T-helper 22 cell (primary cell): ENCODE data around the gene SDK1.

Experiments
- DNase-seq: peaks from one replicate; pipeline ENCODE4 v3.0.0-alpha.2; 2020; ENCODE audit warnings: low read depth

The SDK1 gene

DNA sequence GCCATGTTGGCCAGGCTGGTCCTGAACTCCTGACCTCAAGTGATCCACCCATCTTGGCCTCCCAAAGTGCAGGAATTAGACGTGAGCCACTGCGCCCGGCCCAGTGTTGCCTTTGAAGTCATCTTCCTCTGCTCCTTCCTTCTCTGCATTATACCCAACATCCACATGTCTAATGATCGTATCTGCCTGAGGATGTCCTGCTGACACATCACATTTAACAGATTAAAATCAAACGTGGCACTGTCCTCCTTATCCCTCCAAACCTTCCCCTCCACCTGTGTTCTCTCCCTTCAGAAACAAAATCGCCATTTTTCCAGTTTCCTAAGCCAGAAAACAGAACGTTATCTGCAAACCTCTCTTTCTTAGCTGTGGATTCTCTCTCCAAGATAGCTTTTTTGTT lies 8.4 kb upstream of the SDK1 start:
- DNase-seq: no peak

DNA sequence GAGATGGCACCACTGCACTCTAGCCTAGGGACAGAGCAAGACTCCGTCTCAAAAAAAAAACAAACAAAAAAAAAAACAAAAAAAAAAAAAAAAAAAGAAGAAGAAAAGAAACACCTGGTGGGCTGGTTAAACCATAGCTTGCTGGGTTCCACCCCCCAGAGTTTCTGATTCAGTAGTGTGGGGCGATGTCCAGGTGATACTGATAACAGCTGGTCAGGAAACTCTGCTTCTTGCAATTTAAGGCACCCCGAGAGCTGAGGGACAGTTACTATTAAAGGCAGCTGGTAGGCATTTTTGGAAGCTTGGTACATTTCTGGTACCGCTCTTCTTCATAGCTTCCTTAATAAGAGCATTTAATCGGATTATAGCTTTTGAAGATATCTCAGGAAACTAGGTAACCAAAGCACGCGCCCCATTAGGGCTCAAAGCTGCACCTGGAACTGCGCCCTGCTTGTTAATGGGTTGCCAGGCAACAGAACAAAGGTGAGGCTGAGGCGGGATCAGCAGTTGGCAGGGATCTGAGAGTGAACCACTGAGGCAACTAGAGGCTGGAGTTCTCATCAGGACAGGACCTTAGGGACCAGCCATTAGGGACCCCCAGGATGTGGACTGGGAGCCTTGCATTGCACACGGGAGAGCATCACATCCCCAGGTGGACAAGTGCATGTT lies 6.5 kb upstream of the SDK1 start:
- DNase-seq: no peak

DNA sequence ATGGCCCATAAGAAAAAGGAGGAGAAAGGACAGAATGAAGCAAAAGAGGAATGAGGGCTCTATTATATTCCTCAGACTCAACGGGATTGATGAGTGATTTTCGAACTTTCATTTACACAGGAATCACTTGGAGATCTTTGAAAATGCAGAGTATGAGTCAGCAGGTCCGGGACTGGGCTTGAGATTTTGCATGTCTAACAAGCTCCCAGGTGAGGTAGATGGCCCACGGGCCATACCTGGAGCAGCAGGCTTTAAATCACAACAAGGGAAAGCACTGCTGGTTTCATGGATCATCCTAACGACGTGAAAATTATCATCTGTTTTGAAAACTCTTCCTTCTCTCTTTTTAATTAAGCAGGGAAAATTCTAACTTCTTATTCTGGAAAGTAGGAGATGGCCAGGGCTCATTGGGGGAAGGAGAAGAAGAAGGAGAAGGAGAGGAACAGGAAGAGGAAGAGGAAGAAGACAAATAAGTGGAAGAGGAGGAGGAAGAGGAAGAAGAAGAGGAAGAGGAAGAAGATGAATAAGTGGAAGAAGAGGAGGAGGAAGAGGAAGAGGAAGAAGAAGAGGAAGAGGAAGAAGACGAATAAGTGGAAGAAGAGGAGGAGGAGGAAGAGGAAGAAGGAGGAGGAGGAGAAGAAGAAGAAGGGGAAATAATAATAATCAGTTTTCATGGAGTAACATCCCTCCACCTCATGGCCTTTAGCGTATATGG lies 3.8 kb upstream of the SDK1 start:
- no peak for DNase-seq

DNA sequence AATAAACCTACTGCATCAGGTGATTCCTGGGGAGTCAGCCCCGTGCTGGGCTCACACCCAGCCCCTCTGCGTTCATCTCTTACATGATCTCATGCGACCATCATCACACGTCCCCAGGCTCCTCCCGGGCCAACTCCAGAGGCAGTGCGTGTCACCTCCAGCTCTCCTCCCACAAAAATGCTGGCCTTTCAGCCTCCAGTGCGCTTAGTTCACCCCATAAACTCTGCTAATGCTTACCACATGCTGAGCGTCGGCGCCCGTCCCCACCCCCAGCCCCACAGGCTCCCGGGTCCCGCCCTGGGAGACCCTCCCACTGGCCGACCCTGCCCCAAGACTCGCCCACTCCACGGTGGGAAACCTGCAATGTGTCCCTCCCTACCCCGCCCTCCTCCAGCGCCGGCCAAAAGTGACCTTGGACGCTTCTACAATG lies 816 bp upstream of the SDK1 start:
- no peak for DNase-seq

DNA sequence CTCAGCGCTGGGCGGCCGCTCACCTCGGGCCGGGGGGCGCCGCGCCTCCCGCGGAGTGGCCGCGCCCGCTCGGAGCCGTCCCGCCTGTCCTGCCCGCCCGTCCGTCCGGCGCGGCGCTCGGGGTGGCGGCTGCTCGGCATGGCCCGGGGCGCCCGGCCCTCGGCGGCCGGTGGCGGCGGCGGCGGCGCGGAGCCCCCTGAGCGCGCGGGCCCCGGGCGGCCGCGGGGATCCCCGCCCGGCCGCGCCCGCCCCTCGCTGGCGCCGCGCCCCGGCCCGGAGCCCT lies 338 bp downstream of the SDK1 start:
- no peak for DNase-seq

DNA sequence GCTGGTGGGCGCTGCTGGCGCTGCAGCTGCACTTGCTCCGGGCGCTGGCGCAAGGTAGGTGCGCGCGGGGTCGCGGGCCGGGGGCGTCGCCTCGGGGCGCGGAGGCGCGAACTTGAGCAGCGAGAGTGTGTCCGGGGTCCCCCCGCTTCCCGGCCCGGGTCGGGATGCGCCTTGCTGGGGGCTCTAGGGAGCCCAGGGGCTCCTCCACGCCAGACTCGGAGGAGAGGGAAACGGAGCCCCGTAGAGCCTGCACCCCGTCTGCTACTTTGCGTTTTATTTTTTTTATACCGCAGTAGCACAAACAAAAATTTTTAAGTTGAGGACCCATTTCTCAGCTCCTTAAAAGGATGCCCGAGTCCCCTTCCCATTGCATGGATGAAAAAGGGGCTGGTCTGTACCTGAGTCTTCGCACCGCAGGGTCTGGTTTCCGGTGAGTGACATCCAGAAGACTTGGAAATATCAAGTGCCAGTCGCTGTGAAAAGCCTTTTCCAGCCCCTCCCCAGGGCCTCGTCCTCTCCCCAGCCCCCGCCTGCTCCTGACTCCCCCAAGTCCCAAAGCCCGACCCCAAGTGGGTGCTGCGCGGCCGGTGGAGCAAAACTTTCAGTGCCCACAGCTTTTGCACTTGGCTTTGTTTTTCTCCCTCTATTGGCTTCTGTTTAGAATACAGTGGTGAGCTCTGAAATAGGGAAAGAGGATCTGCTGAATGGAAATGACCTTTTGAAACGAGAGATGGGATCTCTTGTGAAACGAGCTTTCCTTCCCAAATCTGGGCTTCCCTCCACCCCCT lies 973 bp downstream of the SDK1 start:
- DNase-seq: no peak

DNA sequence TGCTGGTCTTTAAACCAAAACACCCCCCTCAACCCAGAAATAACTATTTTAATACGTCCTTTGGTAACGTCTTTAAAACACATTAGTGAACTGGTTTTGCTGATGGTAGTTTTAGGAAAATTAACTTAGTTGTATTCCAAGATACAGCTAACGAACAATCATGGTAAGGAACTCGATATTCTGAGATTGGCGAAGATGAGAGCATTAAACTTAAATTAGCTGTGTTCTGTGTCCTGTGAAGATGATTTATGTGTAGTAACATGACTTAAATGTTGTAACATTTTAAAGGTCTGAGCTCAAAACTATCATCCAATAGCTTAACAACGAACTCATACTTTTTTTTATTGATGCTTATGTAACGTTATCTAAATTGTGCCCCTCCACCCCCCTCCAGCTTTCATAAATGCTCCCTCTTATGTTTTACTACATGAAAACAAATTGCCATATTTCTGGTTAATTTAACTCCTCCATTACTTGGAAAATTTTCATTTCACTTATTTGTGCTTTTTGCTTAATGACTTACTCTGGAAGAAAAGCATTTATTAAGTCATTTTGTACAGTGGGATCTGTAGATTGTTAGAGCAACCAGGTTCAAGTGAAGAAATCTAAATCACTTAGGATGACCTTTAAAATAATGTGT lies 1.7 kb downstream of the SDK1 start:
- DNase-seq: no peak

DNA sequence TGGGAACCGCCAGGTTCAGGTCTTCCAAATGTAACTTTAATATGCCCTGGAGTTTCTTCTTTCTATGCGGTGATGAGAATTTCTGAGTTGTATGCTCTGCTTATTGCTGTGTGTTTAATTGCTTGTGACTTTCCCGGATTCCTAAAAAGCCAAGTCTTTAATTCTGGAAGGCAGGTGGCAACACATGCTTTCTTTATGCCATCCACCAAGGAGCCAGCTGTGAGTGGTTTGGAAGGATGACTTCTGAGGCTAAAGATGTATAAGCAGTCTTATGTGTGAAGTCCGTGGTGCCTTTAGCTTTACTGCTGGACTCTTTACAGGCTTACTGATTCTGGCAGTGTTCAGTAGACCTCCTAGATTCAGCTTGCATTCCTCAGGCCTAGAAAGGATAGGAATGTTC lies 3.1 kb downstream of the SDK1 start:
- no peak for DNase-seq

DNA sequence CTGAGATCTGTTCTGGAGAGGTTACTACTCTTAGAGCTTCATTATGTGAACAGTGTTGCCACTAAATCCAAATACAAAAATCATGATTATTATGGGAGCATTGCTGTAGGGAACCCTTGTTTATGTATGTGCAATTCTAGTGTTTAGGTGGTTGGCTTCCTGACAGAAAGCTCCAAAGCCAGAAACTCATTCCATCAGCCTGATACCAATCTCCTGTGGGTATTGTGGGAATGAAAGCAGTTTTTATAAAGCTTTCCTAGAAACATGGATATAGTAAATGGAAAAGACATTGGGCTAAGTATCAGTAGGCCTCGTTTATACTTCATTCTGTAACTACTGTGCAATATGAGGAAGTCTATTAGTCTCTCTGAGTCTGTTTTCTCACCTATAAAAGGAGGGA lies 6.4 kb downstream of the SDK1 start:
- DNase-seq: no peak

DNA sequence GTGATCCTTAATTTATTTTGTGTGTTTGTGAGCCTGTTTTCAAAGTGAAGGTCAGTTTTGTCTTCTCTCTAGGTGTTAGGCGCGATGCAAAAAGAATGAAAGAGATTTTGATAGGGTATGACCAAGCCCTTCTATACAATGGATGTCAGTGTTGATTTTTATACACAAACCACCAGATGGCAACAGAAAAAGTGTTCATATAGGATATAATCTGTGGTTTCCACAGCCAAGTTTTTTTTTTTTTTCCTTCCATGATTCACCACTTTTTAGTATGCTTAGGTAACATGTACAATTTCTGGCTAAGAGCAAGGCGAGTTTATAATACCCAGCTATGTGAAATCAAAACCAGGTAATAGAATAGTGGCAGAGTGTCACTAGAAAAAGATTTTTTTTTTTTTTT lies 8.1 kb downstream of the SDK1 start:
- DNase-seq: no peak

DNA sequence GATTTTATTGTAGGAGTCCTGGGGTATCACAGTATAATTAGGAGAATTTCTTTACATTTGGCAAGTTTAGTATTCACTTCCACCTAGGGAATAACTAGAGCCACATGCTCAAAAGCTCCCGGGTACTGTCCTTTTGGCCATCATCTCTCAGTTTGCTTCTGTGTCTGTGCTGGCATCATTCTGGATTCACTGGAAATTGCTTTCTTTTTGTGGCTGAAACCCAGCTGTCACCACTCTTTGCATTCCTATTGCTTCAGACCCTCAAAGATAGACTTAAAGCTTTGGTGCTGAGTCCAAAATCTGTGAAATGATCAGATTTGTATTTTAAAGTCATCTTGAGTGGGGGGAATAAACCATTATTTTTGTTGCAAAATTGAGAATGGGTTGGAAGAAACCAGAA lies 8.9 kb downstream of the SDK1 start:
- no peak for DNase-seq

DNA sequence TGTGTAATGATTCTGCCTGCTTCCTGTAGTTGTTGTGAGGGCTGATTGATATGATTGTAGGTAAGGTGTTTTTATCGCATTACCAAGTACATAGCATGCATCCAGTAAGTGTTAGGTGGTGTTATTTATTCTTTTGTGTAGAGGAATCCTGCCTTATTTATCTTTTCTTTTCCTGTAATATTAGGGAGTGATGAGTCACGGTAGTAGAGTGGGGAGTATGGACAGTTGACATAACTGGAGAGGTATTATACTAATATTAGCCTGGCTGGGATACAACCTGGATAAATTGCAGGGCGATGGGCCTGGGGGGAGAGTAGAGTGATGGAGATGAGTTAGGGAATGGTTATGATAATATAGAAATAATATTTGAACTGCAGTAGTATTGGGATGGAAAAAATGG lies 9.8 kb downstream of the SDK1 start:
- no peak for DNase-seq

DNA sequence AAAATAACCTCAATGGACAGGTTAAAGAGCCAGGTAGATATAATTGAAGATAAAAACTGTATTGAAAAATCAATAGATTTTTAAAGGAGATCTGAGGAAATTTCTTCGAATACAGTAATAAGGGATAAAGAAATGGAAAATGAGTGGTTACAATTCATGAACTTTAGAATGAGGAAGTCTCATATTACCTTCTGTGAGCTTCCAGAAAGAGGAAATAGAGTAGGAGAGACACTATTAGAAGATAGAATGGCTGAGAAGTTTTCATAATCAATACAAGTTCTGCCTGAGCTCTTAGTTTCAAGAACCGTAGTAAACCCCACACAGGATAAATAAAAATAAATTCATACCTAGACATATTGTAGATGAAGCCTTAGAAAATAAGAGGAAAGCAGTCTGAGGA lies 11.5 kb downstream of the SDK1 start:
- no peak for DNase-seq

DNA sequence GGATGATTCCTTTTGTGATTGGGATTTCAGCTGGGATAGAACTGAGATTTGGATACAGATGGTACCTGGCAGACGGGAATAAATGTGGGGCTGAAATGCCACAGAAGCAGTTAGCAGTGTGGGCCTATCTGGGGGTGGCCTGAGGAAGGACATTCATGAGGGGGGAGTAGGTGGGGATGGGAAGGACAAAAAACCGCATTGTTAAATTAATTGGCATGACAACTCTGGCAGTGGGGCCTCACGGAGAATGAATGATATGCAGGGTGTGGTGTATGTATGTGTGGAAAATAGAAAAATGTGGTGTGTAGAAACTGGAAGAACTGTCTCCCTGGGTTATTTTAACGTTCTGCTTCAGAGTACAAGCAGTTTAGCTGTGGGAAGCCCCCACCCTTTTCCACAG lies 17.8 kb downstream of the SDK1 start:
- no peak for DNase-seq

DNA sequence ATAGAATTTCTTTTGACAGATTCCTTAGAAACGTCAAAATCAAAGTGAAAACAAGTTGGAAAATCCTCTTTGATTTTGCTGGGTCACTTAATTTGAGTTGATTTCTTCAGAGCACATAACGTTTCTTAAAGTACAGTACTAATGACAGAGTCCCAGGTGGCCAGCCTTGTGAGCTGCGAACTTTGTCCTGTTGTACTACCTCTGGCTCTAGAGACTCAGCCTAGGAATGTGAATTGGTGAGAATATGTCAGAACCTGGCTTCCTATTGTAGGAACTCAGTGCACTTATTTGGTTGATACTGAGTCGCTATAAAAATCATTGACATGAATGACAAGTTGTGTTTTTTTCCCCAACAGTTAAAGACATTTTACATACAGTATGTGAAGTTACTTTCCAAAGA lies 20.2 kb downstream of the SDK1 start:
- DNase-seq: no peak

DNA sequence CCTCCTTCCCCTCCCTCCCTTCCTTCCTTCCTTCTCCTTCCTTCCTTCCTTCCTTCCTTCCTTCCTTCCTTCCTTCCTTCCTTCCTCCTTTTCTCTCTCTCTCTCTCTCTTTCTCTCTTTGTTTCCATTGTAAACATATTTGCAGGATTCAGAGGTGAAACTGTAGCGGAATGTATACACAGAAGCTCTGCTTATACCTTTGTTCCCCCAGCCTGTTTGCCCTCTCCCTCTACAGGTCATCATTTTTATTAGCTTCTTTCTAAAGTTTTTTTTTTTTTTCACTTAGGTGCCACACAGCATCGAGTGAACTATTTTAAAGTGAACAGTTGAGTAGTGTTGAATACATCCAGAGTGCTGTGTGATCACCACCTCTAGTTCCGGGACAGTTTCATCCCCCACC lies 20.7 kb downstream of the SDK1 start:
- DNase-seq: no peak

DNA sequence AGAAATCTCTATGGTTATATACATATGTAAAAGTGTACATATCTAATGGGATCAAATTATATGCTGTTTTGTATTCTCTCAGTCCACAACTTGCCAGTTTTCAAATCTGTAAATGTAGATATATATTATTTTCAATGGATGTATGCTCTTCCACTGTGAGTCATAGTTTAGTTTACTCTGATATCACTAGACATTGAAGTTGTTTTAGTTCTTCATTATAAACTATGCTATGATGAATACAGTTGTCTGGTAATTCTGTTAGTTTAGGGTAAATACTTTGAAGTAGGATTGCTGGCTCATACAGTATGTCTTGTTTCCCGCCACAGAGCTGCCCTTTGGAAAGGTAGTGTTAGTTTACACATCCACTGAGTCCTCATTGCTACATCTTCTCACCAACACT lies 25.2 kb downstream of the SDK1 start:
- no peak for DNase-seq

DNA sequence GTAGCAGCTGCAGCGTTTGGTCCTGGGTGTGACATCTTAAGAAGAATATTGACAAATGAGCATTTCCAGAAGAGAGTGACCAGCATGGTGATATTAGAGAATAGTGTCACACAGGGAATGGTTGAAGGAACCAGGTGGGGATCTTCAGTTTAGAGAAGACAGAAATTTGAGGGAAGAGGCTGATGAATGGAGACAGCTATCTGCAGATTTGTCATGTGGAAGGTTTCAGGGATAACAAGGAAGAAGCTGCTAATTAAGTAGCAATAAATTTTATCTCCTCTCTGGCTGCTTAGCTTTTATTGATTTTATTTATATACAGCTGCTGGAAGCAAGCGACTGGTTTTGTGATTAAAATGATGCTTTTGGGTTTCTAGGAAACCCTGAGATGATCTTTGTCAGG lies 26.0 kb downstream of the SDK1 start:
- no peak for DNase-seq

DNA sequence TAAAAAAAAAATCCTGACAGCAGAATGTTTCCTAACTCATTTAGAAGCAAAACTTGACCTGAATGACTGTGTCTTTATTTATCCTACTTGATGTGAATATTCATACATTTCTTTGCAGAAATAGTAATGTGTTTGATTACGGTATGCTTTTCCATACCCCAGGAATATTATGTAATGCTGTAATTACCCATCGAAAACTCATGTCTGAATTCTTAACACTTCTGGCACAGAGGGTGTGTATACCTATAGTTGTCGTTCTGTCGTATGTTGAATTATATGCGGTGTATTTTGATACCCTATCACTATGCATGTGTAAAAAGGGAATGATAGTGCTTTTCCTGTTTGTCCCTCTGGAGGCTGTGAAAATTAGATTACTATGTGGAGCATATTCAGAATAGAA lies 26.6 kb downstream of the SDK1 start:
- no peak for DNase-seq

DNA sequence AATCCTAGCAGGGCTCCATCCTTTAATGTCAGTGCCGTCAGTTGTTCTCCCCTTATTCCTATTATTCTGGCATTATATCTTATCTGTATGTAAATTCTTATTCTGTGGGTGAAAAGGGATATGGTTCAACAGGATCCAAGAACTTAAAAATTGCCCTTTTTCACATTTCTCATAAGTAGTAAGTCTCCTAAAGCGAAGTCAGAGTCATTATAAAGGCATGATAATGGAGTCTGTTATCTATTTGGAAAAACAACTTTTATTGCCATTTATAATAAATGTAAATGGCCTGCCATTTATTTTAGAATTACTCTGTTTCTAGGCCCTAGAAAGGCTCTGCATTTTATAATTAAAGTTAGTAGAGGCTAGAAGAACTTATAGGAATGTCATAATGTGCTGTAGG lies 31.3 kb downstream of the SDK1 start:
- DNase-seq: no peak

DNA sequence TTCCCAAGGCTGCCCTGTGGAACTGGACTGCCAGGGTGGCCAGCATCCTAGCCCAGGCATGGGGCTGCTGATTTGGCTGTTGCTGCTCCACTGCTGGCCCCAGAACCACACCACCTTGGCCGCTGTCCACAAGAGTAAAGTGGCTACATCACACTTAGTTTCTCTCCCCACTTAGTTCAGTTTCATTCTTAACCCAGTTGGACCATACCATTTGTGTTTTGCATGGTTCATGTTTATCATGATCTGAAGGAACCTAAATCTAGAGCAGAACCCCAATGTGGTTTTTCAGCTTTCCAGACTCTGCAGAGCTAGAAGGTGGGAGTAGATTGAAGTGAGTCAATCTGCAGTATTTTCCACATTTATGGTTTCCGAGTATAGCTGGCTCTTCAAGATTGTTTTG lies 32.8 kb downstream of the SDK1 start:
- no peak for DNase-seq

DNA sequence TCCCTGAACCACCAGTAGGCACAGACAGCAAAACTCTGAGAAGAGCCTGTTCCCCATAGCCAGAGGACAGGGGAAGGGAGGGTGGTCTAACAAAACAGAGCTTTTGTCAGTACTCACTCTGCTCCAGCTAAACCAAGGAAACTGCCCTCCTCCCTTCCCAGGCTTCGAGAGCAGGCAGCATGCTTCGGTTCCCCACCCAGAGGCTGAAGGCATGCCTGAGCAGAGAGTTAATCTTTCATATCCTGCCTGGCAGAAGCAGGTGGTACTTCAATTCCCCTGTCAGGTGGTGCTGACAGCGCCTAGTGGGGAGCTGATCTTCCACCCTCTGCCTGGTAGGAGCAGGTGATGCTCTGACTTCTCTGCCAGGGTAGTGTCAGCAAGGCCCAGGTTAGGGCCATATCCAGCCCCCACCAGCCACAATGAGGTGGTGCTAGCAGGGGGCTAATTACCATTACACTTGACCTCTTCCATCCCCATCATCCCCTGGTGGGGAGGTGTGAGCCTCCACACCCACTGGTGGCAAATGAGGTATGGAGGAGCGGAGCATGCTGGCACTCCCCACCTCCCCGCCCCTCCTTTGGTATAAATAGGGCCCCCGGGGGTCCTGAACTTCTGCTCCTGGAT lies 35.1 kb downstream of the SDK1 start:
- DNase-seq: no peak

DNA sequence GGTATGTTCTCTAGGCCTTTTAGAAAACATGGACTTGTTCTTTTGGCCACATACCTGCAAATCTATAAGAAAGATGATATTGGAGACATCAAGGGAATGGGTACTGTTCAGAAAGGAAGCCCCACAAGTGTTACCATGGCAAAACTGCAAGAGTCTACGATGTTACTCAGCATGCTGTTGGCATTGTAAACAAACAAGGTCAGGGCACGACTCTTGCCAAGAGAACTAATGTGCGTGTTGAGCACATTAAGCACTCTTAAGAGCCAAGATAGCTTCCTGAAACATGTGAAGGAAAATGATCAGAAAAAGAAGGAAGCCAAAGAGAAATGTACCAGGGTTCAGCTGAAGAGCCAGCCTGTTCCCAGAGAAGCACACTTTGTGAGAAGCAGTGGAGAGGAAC lies 37.1 kb downstream of the SDK1 start:
- DNase-seq: no peak
